Endodermal cell (in vitro differentiated cells): ENCODE measurements around the gene KRT32. TPM values are rescaled to one million over a fixed set of nuclear protein-coding genes. Genes with fewer than 3 reads are reported as not detected.

Experiments used
- DNase-seq: peaks from one replicate; pipeline ENCODE4 v3.0.0-alpha.2; 2017
- H3K27ac ChIP-seq: 2 replicates; pipeline ENCODE4 v1.5.1; 2013; ENCODE audit warnings: mild to moderate bottlenecking, low read depth, low read length, moderate library complexity
- H3K27me3 ChIP-seq: 2 replicates; pipeline ENCODE4 v1.6.1; 2013; ENCODE audit warnings: mild to moderate bottlenecking, low read length, moderate library complexity; ENCODE audit not compliant: insufficient read depth, control insufficient read depth, poor library complexity, severe bottlenecking
- H3K36me3 ChIP-seq: 2 replicates; pipeline ENCODE4 v1.7.0; 2013; ENCODE audit warnings: mild to moderate bottlenecking, low read length, moderate library complexity; ENCODE audit not compliant: control insufficient read depth, insufficient read depth
- H3K4me1 ChIP-seq: one replicate; pipeline ENCODE4 v1.7.0; 2013; ENCODE audit warnings: low read length; ENCODE audit not compliant: control insufficient read depth, insufficient read depth
- H3K4me3 ChIP-seq: 2 replicates; pipeline ENCODE4 v1.5.1; 2013; ENCODE audit warnings: mild to moderate bottlenecking, low read length, moderate library complexity
- H3K9ac ChIP-seq: 2 replicates; pipeline ENCODE4 v1.6.1; 2013; ENCODE audit warnings: mild to moderate bottlenecking, low read length, moderate library complexity; ENCODE audit not compliant: poor library complexity, severe bottlenecking; ENCODE audit errors: extremely low read depth
- H3K9me3 ChIP-seq: 2 replicates; pipeline ENCODE4 v1.6.1; 2013; ENCODE audit warnings: mild to moderate bottlenecking, low read length, moderate library complexity; ENCODE audit not compliant: control insufficient read depth
- H3K27ac Mint-ChIP-seq: 2 replicates; pipeline ENCODE4 v1.8.0; 2020; ENCODE audit warnings: mixed read lengths
- H3K27me3 Mint-ChIP-seq: 2 replicates; pipeline ENCODE4 v1.8.0; 2021; ENCODE audit warnings: mild to moderate bottlenecking, mixed read lengths; ENCODE audit not compliant: insufficient read depth
- H3K36me3 Mint-ChIP-seq: 2 replicates; pipeline ENCODE4 v1.8.0; 2020; ENCODE audit warnings: low read depth, mixed read lengths
- H3K4me1 Mint-ChIP-seq: 2 replicates; pipeline ENCODE4 v1.8.0; 2020; ENCODE audit warnings: mixed read lengths
- H3K4me3 Mint-ChIP-seq: 2 replicates; pipeline ENCODE4 v1.8.0; 2020; ENCODE audit warnings: mild to moderate bottlenecking, moderate library complexity, mixed read lengths
- H3K9me3 Mint-ChIP-seq: 2 replicates; pipeline ENCODE4 v1.8.0; 2020; ENCODE audit warnings: mild to moderate bottlenecking, mixed read lengths
- CTCF ChIP-seq: fragments of 200-600 bp; sonication (generic); conservative IDR thresholded peaks from 2 replicates; pipeline ENCODE4 v1.5.0; 2021; ENCODE audit warnings: antibody characterized with exemption, mild to moderate bottlenecking
- WGBS, 2 experiments: methylation state at CpG; one replicate each; pipeline versions ENCODE4 v1.1.5 to v1.1.7; 2013; ENCODE audit warnings: missing lambda C conversion rate in 2 of 2, mixed read lengths in 1 of 2; ENCODE audit not compliant: insufficient coverage in 1 of 2, insufficient read length in 1 of 2; 5-methylcytosine and 5-hydroxymethylcytosine counted together
- total RNA-seq, 2 donors: library from RNA; stranded (reverse); fragmentation: NEBNext Ultra II Directional in 1 of 2; extraction: Animal tissue kit (Norgen Biotek cat#: 25700) in 1 of 2; gene quantifications; 2 replicates in 1 of 2; 3 replicates in 1 of 2; pipeline ENCODE4 v1.2.1, GENCODE V29; 2021

The KRT32 gene
- total RNA-seq, 2 donors from 2014 or later, result not detected

- Histone ChIP-seq H3K4me1 (no peaks in the 10 kb centered on the region), H3K27ac (no peak overlapping the region), H3K9me3 (peaks cover 11% of the 10 kb centered on the region), H3K9ac (no peak overlapping the region), H3K36me3 (no peaks in the 10 kb centered on the region), H3K4me3 (no peak overlapping the region), H3K27me3 (peaks cover 19% of the 10 kb centered on the region)
- peaks cover 12% of the 10 kb centered on the region for H3K27me3 Mint-ChIP-seq
- no peak overlapping the region for H3K4me3 Mint-ChIP-seq
- peak; percentile 79 for DNase-seq
- peaks cover 12% of the 10 kb centered on the region for H3K9me3 Mint-ChIP-seq
- peaks cover 5% of the 10 kb centered on the region for H3K4me1 Mint-ChIP-seq
- H3K27ac Mint-ChIP-seq, result no peak overlapping the region
- H3K36me3 Mint-ChIP-seq, result no peaks in the 10 kb centered on the region
- 69 to 90% methylated on average over 1 to 3 of the region's 3 CpGs for WGBS, 2 experiments
- peak; percentile 65 for TF ChIP-seq CTCF
Observed at GRCh38 chr17:41456204-41456603, 11.0 kb downstream of the KRT32 start.

- H3K9me3 Mint-ChIP-seq, result peaks cover 15% of the 10 kb centered on the region
- peaks cover 15% of the 10 kb centered on the region for H3K9me3 ChIP-seq
- peaks cover 14% of the 10 kb centered on the region for H3K27me3 Mint-ChIP-seq
- DNase-seq, result no peak
- WGBS, 2 experiments, result 80 to 87% methylated on average over 1 of the region's 1 CpG
- no peak for TF ChIP-seq CTCF
- no peaks in the 10 kb centered on the region for H3K36me3 Mint-ChIP-seq
- H3K36me3 ChIP-seq, result no peaks in the 10 kb centered on the region
- H3K27ac Mint-ChIP-seq, result no peak overlapping the region
- H3K4me1 ChIP-seq, result no peaks in the 10 kb centered on the region
- H3K4me3 Mint-ChIP-seq, result no peak overlapping the region
- H3K4me3 ChIP-seq, result no peak overlapping the region
- H3K4me1 Mint-ChIP-seq, result peaks cover 5% of the 10 kb centered on the region
- H3K9ac ChIP-seq, result no peak overlapping the region
- no peak overlapping the region for H3K27ac ChIP-seq
- H3K27me3 ChIP-seq, result peaks cover 19% of the 10 kb centered on the region
Observed at GRCh38 chr17:41455236-41455635, 11.9 kb downstream of the KRT32 start.

- Histone ChIP-seq H3K4me1 (no peaks in the 10 kb centered on the region), H3K4me3 (no peak overlapping the region), H3K27ac (no peak overlapping the region), H3K9ac (no peak overlapping the region), H3K9me3 (peaks cover 15% of the 10 kb centered on the region), H3K36me3 (no peaks in the 10 kb centered on the region), H3K27me3 (peaks cover 19% of the 10 kb centered on the region)
- TF ChIP-seq CTCF, result no peak
- peaks cover 18% of the 10 kb centered on the region for H3K9me3 Mint-ChIP-seq
- H3K36me3 Mint-ChIP-seq, result no peaks in the 10 kb centered on the region
- H3K27me3 Mint-ChIP-seq, result peaks cover 18% of the 10 kb centered on the region
- H3K27ac Mint-ChIP-seq, result no peak overlapping the region
- WGBS, 2 experiments, result 94 to 95% methylated on average over 3 of the region's 3 CpGs
- H3K4me3 Mint-ChIP-seq, result no peak overlapping the region
- no peaks in the 10 kb centered on the region for H3K4me1 Mint-ChIP-seq
- no peak for DNase-seq
Observed at GRCh38 chr17:41453066-41453465, 14.1 kb downstream of the KRT32 start.
